ENCODE data around the gene RTF1. TPM values are rescaled to one million over a fixed set of nuclear protein-coding genes. Genes with fewer than 3 reads are reported as not detected.
A peak's percentile ranks its signal among the peaks of the same experiment; 100 is the strongest.
"Not testable (repeated sequence)": the region's sequence is repeated elsewhere in the genome, so short reads cannot be mapped to it uniquely, and the experiment has no call there.

The RTF1 gene
- total RNA-seq = 10 to 100 TPM; 28.8 to 32.7 TPM
- long read RNA-seq, full-length matches to known transcripts = 13 of 158 reads
- long read RNA-seq, partial matches to known transcripts = 140 of 158 reads
- long read RNA-seq, other reads (novel, unspliced or antisense) = 5 of 158 reads

DNA sequence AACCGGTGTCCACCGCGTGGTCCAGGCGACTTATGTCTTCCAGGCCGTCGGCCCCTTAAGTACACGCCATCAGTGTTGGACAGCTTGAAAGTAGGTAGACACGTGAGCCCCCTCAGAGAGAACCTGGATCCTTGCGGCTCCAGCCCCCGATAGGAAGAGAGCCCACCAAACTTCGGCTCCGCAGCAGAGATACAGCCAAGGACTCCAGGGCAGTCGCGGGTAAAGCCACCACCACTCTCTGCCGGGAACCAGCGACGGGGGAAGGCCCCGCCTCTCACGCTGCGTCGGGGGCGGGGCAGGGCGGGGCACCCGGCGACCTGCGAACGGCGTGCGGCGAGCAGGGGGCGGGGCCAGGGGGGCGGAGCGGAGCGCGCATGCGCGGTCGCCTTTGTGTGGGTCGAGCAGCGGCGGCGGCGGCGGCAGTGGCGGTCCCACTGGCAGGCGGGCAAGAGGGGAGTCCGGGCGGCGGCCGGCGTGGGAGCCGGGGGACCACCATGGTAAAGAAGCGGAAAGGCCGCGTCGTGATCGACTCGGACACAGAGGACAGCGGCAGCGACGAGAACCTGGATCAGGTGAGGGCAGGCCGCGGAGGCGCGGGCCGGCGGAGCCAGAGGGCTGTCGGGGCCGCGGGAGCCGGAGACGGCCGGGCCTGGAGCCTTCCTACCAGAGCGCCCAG is at the start of gene RTF1:
Gene RTF1, plus strand, starts transcription at position 354 of the 676 bp plus-strand sequence. Its CDS starts 21 bp downstream, at position 375.
- intact Hi-C loops (cut with DNase I, micrococcal nuclease) = no loop called here

DNA sequence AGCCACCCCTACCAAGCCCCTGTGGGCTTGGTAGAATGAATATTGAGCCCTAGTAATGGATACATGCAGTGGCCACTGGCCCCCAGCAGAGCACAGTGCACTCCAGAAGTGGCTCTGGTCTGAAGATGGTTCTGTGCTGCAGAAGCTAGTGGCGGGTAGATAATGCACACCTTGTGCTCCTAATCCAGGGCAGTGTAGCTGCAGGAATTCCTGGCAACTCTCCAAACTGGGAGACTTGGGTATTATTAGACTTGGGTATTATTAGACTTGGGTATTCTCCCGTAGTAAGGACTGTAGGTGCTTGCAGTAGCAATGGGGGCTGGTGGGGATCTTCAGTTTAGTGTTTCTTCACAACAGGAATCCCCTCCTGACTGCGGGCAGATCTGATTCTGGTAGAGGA is 49.5 kb upstream of the RTF1 start:
- intact Hi-C loops (cut with DNase I, micrococcal nuclease) = no loop called here
- no peak for ATAC-seq
- DNase-seq = no peak

More for the DNA sequence above, at the start of gene RTF1:
- ATAC-seq = peak; percentile 96
- peak; percentile 93 to 98 for DNase-seq

DNA sequence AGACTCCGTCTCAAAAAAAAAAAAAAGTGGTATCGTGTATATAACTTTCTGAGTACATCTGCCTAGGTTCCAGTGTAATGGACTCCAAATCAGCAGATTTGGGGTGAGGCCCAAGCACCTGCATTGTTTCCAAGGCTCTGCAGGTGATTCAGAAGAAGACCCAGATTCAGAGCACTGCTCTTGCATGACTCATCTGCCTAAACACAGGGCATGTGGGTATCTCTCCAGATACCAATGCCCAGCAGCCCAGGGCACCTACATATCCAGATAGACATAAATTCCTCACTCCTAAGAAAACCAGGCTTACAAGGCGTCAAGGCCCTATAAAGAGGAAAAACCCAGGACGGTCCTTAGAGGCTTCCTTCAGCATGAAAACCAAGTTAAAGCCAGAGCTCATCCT is 38.9 kb upstream of the RTF1 start:
- intact Hi-C loops (cut with DNase I, micrococcal nuclease) = no loop called here
- ATAC-seq = no peak
- DNase-seq = no peak

DNA sequence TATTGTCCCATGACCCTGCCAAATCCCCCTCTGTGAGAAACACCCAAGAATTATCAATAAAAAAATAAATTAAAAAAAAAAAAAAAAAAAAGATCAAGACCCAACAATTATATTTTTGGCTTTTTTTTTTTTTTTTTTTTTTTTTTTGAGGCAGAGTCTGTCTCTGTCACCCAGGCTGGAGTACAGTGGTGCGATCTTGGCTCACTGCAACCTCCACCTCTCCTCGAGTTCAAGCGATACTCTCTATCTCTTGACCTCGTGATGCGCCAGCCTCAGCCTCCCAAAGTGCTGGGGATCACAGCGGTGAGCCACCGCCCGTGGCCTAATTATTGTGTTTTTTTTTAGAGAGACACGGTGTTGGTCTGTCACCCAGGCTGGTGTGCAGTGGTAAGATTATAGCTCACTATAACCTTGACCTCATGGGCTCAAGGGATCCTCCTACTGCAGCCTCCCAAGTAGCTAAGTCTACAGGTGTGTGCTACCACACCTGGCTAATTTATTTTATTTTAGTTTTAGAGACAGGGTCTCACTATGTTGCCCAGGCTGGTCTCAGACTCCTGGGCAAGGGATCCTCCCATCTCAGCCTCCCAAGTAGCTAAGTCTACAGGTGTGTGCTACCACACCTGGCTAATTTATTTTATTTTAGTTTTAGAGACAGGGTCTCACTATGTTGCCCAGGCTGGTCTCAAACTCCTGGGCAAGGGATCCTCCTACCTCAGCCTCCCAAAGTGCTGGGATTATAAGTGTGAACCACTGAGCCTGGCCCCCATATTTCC is 32.7 kb upstream of the RTF1 start:
- ATAC-seq; DNase-seq; intact Hi-C loops (cut with DNase I, micrococcal nuclease): not testable (repeated sequence)

DNA sequence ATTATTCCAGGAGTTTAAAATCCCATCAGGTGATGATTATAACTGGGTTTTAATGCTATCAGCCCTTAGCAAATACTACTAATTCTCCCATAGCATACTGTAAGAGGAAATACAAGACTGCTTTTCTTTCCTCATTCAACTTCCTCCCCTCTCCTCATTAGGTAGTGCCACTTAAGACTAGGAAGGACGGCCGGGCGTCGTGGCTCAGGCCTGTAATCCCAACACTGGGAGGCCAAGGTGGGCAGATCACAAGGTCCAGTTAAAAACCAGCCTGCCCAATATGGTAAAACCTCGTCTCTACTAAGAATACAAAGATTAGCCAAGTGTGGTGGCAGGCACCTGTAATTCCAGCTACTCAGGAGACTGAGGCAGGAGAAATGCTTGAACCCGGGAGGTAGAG is 29.2 kb upstream of the RTF1 start:
- no peak for DNase-seq
- ATAC-seq = no peak
- intact Hi-C loops (cut with DNase I, micrococcal nuclease) = no loop called here

DNA sequence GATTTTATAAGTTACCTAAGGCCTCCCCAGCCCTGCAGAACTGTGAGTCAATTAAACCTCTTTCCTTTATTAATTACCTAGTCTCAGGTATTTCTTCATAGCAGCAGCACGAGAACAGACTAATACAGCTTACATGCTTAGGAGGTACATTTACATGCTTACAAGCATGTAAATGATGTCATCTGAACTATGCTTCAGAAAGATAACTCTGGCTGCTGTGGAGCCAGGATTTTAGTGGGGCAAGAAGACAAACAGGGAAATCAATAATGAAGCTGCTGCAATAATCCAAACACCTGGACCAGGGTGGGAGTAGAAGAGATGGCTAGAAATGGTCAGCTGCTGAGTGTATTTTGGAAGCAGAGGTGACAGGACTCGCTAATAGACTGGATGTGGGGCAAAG is 24.2 kb upstream of the RTF1 start:
- no peak for DNase-seq

DNA sequence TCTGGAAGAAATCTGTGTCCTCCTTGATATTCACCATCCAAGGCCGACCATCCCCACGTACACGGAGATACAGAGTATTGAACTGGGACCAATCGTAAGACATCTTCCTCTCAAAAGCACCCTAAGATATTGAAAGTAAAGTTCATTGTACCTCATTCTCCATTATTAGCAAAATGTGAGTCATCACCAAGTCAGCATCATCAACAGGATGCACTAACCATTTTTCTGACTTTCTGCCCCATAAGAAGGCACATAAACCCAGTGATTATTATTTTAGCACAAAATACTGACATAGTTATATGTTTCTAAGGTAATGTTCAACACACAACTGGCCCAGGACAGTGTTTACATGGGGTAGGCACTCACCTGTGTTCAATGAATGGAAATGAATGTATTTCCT is 22.0 kb upstream of the RTF1 start:
- intact Hi-C loops (cut with DNase I, micrococcal nuclease) = no loop called here
- no peak for ATAC-seq
- no peak for DNase-seq

More for the DNA sequence above, 24.2 kb upstream of the RTF1 start:
- intact Hi-C loops (cut with DNase I, micrococcal nuclease) = no loop called here
- no peak for ATAC-seq

DNA sequence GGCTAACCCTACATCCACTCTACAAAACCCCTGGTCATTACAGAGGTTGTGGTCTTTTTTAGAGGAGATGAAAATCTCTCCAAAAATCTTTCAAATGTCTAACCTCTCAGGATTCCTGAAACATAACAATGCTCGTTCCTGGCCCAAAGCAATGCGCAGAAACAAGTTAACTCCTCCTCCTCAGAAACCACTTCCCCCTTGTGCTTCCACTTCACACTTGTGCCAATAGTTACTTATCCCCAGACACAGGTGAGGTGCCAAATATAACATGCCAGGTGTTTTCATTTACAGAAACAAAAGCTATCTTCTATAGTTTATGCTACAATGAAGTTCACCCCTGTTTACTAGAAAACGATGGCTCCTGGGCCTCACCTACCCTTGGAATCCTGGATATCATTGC is 20.8 kb upstream of the RTF1 start:
- ATAC-seq (no peak), DNase-seq (no peak)
- intact Hi-C loops (cut with DNase I, micrococcal nuclease) = no loop called here

DNA sequence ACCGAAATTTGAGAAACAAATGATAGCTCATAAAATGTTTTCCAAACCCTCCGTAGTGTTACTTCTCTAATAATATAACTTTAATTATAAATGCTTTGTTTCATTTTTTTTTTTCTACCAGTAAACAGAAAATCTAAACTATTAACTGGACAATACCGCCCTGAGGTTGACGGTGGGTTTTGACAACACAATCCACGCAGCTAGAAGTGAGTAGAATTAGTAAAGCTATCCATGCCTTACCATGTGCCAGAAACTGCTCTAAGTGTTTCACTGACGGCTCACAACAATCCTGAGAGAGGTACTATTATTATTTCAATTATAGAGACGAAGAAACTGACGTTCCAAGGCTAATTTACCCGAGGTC is 15.0 kb upstream of the RTF1 start:
- no peak for DNase-seq
- no peak for ATAC-seq

DNA sequence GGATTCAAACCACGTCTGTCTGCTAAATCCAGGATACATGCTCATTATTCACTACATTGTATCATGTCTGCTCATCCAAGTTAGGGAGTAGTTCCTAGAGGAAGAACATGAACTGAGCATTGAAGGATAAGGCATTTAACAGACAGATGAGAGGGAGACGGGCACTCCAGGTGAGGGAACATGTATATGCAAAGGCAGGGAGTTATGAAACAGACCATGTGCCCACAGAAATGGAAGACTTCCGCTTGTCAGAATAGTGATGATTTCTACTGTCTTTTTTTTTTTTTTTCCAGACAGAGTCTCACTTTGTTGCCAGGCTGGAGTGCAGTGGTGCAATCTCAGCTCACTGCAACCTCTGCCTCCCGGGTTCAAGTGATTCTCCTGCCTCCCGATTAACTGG is 9.6 kb upstream of the RTF1 start:
- ATAC-seq = no peak
- intact Hi-C loops (cut with DNase I, micrococcal nuclease) = no loop called here

More for the DNA sequence above, 15.0 kb upstream of the RTF1 start:
- intact Hi-C loops (cut with DNase I, micrococcal nuclease) = no loop called here

DNA sequence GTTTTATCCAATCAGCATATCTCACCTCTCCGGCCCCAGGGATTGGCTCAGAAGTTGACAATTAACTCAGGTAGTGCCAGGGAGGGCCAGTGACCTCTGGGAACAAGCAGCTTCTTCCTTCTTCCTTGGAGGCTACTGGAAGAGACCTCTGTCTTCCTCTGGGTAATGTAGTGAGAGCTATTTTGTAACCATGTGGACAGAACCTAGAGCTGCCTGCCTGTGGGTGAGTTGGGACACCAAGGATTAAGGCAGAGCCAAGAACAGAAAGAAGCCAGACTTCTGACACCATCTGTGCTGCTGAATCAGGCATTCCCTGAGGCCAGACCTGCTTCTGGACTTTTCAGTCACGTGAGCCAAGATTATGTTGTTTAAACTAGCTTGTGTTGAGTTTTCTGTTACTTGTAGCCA is 8.7 kb upstream of the RTF1 start:
- peak; percentile 84 for ATAC-seq
- no peak for DNase-seq
- intact Hi-C loops (cut with DNase I, micrococcal nuclease) = no loop called here

More for the DNA sequence above, 9.6 kb upstream of the RTF1 start:
- no peak for DNase-seq

DNA sequence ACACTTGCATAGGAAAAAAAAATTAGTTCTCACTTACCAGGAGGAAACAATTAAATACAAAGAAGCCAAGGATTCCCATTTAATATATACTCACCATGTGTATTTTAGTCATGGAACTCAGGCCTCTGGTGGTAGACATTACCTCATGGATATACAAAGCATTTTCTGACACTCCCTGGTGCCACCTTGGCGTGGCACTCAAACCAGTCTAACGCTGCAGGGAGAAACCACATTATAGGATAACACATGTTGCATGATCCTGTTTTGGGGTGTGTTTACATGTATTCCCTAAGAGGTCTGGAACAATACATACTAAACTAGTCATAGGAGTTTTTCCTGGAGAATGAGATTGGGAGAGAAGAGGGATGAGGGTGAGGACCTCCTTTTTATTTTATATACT is 5.9 kb upstream of the RTF1 start:
- DNase-seq = no peak
- intact Hi-C loops (cut with DNase I, micrococcal nuclease) = no loop called here
- no peak for ATAC-seq

DNA sequence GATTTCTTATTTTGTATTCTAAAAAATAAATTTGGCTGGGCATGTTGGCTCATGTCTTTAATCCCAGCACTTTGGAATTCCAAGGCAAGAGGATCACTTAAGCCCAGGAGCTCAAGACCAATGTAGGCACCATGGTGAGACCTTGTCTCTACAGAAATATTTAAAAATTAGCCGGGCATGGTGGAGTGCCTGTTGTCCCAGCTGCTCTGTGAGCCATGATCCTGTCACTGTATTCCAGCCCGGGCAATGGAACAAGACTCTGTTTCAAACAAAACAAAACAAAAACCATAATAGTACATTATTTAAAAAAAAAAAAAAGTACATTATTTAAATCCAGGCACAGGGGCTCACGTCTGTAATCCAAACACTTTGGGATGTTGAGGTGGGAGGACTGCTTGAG is 5.5 kb upstream of the RTF1 start:
- intact Hi-C loops (cut with DNase I, micrococcal nuclease) = no loop called here
- no peak for ATAC-seq
- no peak for DNase-seq

DNA sequence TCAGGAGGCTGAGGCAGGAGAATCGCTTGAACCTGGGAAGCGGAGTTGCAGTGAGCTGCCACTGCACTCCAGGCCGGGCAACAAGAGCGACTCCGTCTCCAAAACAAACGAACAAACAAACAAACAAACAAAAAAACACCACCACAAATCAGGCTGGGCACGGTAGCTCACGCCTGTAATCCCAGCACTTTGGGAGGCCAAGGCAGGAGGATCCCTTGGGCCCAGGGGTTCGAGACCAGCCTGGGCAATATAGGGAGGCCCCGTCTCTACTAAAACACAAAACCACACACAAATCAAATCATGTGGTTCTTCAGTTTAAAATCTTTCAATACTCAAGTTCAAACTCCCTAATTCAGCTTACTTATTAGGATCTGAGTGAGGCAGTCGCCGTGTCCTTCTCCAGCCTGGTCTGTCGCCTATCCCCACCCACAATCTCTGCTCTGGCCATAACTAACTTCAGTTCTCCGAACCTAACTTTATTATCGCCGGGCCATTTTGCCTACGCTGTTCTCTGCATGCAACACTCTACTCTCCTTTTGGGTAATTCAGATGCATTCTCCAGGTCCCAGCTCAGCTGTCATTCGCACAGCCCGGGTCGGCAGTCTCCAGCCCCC is 660 bp upstream of the RTF1 start:
- ATAC-seq = peak; percentile 44
- intact Hi-C loops (cut with DNase I, micrococcal nuclease) = no loop called here
- DNase-seq = no peak

DNA sequence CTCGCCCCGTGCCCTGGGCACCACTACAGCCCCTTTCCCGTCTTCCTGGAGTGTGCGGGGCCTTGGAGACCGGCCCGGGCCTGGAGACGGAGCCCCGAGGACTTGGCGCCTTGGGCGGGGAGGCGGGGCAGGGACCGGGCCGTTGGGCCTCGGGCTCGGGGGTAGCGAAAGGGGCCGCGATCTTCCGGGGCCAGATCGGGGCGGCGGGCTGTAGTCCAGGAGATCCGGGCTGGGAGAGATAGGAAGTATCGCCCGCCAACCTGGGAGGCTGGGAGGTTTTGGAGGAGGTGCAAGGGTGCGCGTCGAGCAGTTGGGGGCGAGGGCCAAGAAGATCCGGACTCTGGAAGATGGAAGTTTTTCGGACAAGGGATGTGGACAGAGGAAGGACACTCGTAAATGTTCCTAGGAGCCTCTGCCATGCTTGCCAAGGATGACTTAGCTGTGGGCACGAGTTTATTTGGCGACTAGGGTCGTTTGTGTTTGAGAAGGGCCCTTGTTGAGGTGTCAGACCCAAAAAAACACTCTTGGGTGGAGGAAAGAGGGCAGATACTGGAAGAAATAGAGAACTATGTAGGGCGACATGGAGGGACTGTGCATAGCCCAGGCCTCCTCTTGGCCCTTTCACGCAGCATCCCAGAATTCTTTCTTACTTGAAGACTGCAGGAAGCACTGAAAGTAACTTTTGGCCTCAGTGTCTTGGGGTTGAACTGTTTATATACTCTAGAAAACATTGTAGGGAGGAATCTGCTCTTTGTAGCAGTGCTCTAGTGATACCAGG is 712 bp downstream of the RTF1 start:
- DNase-seq (peak in 1 of 2 donors; percentile 33), ATAC-seq (peak; percentile 58)
- intact Hi-C loops (cut with DNase I, micrococcal nuclease) = no loop called here

DNA sequence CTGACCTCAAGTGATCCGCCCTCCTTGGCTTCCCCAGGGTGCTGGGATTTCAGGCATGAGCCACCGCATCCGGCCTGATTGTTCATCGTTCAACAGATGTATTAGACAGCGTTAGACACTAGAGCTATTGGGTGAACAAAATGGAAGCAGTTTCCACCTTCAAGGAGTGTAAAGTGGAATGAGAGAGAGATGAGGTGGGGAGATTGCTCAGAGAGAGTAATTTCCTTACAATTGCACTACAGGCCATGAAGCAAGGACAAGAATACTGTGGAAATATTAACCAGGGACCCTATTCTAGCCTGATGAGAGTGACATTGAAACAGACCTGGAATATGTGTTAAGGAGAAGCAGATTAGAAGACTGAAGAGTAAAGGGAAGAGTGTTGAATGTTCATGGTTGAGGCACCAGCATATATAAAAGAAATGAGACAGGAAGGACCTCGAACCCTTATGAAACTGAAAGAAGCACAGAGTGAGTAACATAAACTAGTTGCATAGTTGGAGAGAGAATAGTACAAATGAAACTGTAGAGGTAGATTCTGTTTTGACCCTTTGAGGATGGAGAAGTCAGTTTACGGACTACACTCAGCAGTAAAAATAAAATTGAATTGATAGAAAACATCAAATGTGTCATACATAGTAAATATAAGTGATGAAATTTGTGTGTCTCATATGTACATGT is 7.2 kb downstream of the RTF1 start:
- ATAC-seq (no peak), DNase-seq (no peak)
- intact Hi-C loops (cut with DNase I, micrococcal nuclease) = no loop called here

DNA sequence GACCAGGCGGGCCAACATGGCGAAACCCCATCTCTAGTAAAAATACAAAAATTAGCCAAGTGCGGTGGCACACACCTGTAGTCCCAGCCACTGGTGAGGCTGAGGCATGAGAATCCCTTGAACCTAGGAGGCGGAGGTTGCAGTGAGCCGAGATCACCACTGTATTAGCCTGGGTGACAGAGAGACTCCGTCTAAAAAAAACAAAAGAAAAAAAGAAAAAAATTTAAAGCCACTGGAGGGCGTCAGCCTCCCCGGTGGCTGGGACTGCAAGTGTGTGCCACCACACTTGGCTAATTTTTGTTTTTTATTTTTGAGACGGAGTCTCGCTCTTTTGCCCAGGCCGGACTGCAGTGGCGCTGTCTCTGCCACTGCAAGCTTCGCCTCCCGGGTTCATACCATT is 7.9 kb downstream of the RTF1 start:
- ATAC-seq (no peak), DNase-seq (no peak)
- intact Hi-C loops (cut with DNase I, micrococcal nuclease) = no loop called here

DNA sequence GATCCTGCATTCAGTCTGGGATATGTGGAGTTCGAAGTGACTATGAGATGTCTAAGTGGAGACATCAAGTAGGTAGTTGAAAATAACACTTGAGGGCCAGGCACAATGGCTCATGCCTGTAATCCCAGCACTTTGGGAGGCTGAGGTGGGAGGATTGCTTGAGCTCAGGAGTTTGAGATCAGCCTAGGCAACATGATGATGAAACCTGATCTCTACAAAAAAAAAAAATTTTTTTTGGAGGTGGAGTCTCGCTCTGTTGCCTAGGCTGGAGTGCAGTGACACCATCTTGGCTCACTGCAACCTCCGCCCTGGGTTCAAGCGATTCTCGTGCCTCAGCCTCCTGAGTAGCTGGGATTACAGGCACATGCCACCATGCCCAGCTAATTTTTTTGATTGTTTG is 9.0 kb downstream of the RTF1 start:
- DNase-seq; ATAC-seq; intact Hi-C loops (cut with DNase I, micrococcal nuclease): not testable (repeated sequence)
